Measurements from ENCODE around the gene NACC1. TPM values are rescaled to one million over a fixed set of nuclear protein-coding genes. Genes with fewer than 3 reads are reported as not detected.
A peak's percentile ranks its signal among the peaks of the same experiment; 100 is the strongest.

NACC1 gene
- total and polyA plus RNA-seq, 2 of the 13 experiments (the other 11 are each of a cell fraction or from before 2014, with no cell fraction given): 31.8 to 42.3 TPM

DNA sequence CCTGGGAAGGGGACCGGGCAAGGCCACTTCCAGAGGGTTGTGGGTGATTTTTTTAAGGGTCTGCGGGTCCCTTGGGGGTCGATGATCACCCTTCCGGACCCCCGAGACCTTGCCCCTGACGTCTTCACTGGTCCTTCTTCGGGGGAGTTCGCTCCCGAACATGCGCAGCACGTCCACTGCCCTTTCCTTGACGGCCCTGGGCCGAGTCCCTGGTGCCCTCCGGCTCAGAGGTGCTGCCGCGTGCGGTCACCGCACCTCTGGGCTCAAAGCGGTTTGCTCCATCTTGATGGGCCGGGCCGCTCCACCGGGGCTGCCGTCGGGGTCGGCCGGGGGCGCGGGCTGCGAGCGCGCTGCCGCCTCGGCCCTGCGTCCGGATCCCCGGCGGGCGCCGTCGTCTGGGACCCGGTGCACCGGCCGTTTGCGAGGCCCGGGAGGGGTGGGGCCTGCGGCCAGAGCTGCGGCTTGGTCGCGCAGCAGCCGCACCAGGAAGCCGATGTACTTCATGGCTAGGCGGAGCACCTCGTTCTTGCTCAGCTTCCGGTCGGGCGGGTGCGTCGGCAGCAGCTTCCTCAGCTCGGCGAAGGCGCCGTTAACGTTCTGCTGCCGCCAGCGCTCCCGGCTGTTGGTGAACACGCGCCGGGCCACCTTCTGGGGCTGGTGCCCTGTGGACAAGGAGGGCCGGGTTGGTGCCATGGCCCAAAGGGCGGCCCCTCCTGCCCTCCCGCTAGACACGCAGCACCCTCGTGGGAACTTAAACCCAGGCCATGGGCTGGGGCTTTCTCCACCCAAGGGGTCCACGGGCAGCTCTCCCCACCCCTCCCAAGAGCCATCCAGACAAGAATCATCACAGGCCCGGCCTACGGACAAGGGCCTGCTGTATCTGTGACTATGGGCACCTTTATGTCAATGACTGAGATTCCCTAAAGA lies 18.7 kb upstream of the NACC1 start (continued):
- TF ChIP-seq, protein P1, sequence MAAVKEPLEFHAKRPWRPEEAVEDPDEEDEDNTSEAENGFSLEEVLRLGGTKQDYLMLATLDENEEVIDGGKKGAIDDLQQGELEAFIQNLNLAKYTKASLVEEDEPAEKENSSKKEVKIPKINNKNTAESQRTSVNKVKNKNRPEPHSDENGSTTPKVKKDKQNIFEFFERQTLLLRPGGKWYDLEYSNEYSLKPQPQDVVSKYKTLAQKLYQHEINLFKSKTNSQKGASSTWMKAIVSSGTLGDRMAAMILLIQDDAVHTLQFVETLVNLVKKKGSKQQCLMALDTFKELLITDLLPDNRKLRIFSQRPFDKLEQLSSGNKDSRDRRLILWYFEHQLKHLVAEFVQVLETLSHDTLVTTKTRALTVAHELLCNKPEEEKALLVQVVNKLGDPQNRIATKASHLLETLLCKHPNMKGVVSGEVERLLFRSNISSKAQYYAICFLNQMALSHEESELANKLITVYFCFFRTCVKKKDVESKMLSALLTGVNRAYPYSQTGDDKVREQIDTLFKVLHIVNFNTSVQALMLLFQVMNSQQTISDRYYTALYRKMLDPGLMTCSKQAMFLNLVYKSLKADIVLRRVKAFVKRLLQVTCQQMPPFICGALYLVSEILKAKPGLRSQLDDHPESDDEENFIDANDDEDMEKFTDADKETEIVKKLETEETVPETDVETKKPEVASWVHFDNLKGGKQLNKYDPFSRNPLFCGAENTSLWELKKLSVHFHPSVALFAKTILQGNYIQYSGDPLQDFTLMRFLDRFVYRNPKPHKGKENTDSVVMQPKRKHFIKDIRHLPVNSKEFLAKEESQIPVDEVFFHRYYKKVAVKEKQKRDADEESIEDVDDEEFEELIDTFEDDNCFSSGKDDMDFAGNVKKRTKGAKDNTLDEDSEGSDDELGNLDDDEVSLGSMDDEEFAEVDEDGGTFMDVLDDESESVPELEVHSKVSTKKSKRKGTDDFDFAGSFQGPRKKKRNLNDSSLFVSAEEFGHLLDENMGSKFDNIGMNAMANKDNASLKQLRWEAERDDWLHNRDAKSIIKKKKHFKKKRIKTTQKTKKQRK (IDR thresholded peaks at IDR 0.05; ENCODE audit: low read length): no peak
- TF ChIP-seq RBM22 (optimal IDR thresholded peaks at IDR 0.05; ENCODE audit: low read length): peak; percentile 26
- TF ChIP-seq ZC3H4 (CRISPR knock-in tag; IDR thresholded peaks at IDR 0.05; ENCODE audit: borderline replicate concordance): no peak

DNA sequence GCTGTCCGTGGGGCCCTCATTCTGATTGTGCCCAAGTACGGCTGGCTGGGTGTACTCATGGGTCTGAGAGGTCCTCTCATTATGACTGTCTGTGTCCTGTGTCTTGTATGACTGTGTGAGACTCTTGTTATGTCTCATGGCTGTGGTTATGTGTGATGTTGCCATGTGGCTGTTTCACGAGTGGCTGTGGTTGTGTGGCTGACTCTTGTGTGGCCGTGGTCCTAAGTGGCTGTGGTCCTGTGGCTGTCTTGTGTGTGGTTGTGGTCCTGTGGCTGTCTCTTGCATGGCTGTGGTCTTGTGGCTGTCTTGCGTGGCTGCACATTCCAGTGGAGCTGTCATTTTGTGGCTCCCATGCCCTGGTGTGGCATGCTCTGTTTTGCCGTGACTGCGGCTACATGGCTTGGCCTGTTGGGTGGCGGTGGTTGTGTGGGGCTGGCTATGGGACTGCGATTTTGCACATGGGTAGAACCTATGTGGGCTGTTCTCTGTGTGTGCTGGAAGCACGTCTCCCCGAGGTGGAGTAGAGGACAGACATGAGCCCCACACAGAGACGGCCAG lies 18.0 kb upstream of the NACC1 start:
- peaks cover 36% of the 10 kb centered on the region for H3K4me1 ChIP-seq (ENCODE audit: insufficient read depth, low read length)
- no peaks in the 10 kb centered on the region for H3K9me3 ChIP-seq (ENCODE audit: low read length)
- H3K4me3 ChIP-seq (replicated peaks in 1 of 3; ENCODE audit: insufficient read depth in 1 of 3, low read depth in 2 of 3, low read length in 3 of 3): no peak overlapping the region
- no peak overlapping the region for H3K27ac ChIP-seq (ENCODE audit: extremely low read length, insufficient read depth, low read length)
- no peaks in the 10 kb centered on the region for H3K27me3 ChIP-seq (ENCODE audit: control insufficient read depth in 1 of 2, insufficient read depth in 2 of 2, low read length in 2 of 2)
- H4K20me1 ChIP-seq (ENCODE audit: insufficient read depth, low read length): no peaks in the 10 kb centered on the region; the same call in 1 of the 2 replicates
- TF ChIP-seq RFX5 (IDR thresholded peaks at IDR 0.05; ENCODE audit: low read depth, low read length): no peak
- no peak for TF ChIP-seq ZNF670 (CRISPR knock-in tag; IDR thresholded peaks at IDR 0.05; ENCODE audit: borderline replicate concordance)
- TF ChIP-seq ZNF101 (CRISPR knock-in tag; IDR thresholded peaks at IDR 0.05; ENCODE audit: borderline replicate concordance, low read depth): no peak
- TF ChIP-seq, protein P2, sequence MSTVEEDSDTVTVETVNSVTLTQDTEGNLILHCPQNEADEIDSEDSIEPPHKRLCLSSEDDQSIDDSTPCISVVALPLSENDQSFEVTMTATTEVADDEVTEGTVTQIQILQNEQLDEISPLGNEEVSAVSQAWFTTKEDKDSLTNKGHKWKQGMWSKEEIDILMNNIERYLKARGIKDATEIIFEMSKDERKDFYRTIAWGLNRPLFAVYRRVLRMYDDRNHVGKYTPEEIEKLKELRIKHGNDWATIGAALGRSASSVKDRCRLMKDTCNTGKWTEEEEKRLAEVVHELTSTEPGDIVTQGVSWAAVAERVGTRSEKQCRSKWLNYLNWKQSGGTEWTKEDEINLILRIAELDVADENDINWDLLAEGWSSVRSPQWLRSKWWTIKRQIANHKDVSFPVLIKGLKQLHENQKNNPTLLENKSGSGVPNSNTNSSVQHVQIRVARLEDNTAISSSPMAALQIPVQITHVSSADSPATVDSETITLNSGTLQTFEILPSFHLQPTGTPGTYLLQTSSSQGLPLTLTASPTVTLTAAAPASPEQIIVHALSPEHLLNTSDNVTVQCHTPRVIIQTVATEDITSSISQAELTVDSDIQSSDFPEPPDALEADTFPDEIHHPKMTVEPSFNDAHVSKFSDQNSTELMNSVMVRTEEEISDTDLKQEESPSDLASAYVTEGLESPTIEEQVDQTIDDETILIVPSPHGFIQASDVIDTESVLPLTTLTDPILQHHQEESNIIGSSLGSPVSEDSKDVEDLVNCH (CRISPR knock-in tag; IDR thresholded peaks at IDR 0.05): no peak
- no peak for TF ChIP-seq CCAR2 (optimal IDR thresholded peaks at IDR 0.05; ENCODE audit: low read depth, low read length)
- no peak for TF ChIP-seq ZNF530 (CRISPR knock-in tag; IDR thresholded peaks at IDR 0.05; ENCODE audit: low read depth)
- H3K36me3 ChIP-seq (replicated peaks in 1 of 2; ENCODE audit: control insufficient read depth in 1 of 2, insufficient read depth in 2 of 2, low read length in 2 of 2): 0 out of 5 replicates have a peak, but pooled peaks cover 0 to 3% of the 10 kb centered on the region in 2 experiments
- 70% methylated on average over 2 of the region's 12 CpGs for WGBS (ENCODE audit: low lambda C conversion rate)
- H3K4me2 ChIP-seq (ENCODE audit: low read depth, low read length): no peak overlapping the region
- no peaks in the 10 kb centered on the region for H3K79me2 ChIP-seq (ENCODE audit: insufficient read depth, low read length)
- BruUV-seq (replicated peaks): no TSS peak
- H2AFZ ChIP-seq (ENCODE audit: low read length): no peak overlapping the region
- intact Hi-C loops (cut with micrococcal nuclease; ENCODE audit: unreplicated experiment) (no loop called here), in situ Hi-C loops (cut with HindIII; ENCODE audit: extremely low pct_ligation_motif_present, low pct_unique_long_range_greater_than_20kb) (no loop called here)
- H3K9ac ChIP-seq (ENCODE audit: insufficient read depth, low read depth, low read length): no peak overlapping the region
- ChIA-PET CTCF (ENCODE audit: low intra/inter-chr PET ratio, low total read pairs) (no interaction called here), POLR2A (no interaction called here)
- DNase-seq (ENCODE audit: low spot score) (no peak), FAIRE-seq (no peak), ATAC-seq (no peak)

All from HepG2 (cell line).